Measurements from ENCODE around the gene SMTN. TPM values are rescaled to one million over a fixed set of nuclear protein-coding genes. Genes with fewer than 3 reads are reported as not detected.

The SMTN gene
- total RNA-seq, 2 experiments from 2014 or later, result 2.9 TPM

DNA sequence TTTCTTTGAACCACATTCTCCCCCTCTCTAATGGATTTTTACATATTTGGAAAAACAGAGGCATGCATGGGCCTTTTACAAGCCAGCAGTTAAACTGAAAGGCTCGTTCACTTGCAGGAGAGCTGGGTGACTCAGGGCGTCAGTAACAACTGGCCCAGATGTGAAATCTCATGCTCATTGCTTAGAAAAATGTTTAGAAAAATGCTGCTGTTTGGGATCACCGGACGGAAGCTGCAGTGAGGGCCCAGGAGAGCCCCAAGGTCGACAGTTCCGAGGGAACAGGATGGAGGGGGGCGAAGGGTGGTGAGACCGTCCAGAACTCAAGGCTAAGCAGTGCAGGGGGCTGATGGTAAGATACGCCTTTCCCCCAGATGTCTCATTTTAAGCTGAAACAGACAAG is 41.7 kb upstream of the SMTN start:
- intact Hi-C loops (cut with DNase I, micrococcal nuclease), result no loop called here
- Histone ChIP-seq H3K27me3 (ENCODE audit: control insufficient read depth in 1 of 2, insufficient read depth in 2 of 2, low read length in 2 of 2) (peaks cover 0 to 3% of the 10 kb centered on the region in 2 experiments), H3K9me3 (ENCODE audit: control insufficient read depth in 1 of 2, insufficient read depth in 1 of 2, low read length in 2 of 2) (no peaks in the 10 kb centered on the region), H3K36me3 (ENCODE audit: insufficient read depth, low read length) (no peaks in the 10 kb centered on the region), H3K4me1 (ENCODE audit: insufficient read depth, low read length) (no peaks in the 10 kb centered on the region), H3K4me3 (ENCODE audit: low read length) (no peak overlapping the region), H3K27ac (ENCODE audit: low read depth in 1 of 2, low read length in 2 of 2) (no peak overlapping the region)
- CTCF ChIA-PET, result no interaction called here
- H3K9me3 Mint-ChIP-seq, result no peaks in the 10 kb centered on the region
- no peaks in the 10 kb centered on the region for H3K4me1 Mint-ChIP-seq (ENCODE audit: low read depth)
- no peak for DNase-seq
- H3K27ac Mint-ChIP-seq, result no peak overlapping the region
- TF ChIP-seq, protein P1, sequence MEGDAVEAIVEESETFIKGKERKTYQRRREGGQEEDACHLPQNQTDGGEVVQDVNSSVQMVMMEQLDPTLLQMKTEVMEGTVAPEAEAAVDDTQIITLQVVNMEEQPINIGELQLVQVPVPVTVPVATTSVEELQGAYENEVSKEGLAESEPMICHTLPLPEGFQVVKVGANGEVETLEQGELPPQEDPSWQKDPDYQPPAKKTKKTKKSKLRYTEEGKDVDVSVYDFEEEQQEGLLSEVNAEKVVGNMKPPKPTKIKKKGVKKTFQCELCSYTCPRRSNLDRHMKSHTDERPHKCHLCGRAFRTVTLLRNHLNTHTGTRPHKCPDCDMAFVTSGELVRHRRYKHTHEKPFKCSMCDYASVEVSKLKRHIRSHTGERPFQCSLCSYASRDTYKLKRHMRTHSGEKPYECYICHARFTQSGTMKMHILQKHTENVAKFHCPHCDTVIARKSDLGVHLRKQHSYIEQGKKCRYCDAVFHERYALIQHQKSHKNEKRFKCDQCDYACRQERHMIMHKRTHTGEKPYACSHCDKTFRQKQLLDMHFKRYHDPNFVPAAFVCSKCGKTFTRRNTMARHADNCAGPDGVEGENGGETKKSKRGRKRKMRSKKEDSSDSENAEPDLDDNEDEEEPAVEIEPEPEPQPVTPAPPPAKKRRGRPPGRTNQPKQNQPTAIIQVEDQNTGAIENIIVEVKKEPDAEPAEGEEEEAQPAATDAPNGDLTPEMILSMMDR (IDR thresholded peaks at IDR 0.05), result no peak
- H3K36me3 Mint-ChIP-seq (ENCODE audit: low read depth), result no peaks in the 10 kb centered on the region
- POLR2A ChIA-PET, result no interaction called here
- peaks cover 5% of the 10 kb centered on the region for H3K27me3 Mint-ChIP-seq
- H3K4me3 Mint-ChIP-seq, result no peak overlapping the region
- ATAC-seq (ENCODE audit: poor library complexity), result no peak

DNA sequence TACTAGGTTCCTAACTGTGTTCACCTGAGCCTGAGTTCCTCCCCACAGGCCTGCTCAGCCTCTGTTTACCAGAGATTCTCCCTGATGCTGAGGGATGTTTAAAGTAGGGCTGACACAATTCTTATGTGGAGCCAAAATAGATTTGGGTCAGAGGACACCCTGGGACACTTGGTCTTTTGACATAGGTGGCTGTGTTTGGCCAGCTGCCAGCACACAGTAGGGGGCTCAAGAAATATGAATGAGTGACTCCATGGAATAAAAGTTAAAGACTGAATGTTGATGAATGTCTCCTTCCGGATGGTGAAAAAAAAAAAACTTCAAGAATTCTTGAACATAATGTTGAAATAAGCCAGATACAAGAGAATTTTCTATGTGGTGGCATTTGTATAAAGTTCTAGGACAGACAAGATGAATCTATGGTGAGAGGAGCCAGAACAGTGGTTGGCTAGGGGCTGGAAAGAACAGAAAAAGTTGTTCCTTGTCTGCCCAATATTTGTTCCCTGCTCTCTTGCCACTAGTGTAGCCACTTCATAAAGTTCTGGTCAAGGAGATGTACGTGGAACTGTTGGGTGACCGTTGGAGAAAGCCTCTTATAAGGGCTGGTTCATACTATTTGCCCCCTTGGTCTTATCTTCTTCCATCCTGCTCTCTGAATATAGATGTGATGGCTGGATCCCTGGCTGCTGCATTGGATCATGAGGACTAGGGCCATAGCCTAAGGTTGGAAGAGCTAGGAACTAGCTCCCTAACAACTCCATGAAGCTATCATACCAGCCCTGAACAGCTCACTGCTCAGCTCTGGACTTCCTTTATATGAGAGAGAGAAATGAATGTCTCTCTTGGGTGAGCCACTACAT is 40.3 kb upstream of the SMTN start:
- Mint-ChIP-seq H3K27ac (no peak overlapping the region), H3K4me3 (no peak overlapping the region), H3K36me3 (ENCODE audit: low read depth) (no peaks in the 10 kb centered on the region), H3K27me3 (peaks cover 5% of the 10 kb centered on the region), H3K9me3 (no peaks in the 10 kb centered on the region), H3K4me1 (ENCODE audit: low read depth) (no peaks in the 10 kb centered on the region)
- CTCF ChIA-PET, result no interaction called here
- no peak overlapping the region for H3K4me3 ChIP-seq (ENCODE audit: low read length)
- no peak overlapping the region for H3K27ac ChIP-seq (ENCODE audit: low read depth in 1 of 2, low read length in 2 of 2)
- no peaks in the 10 kb centered on the region for H3K36me3 ChIP-seq (ENCODE audit: insufficient read depth, low read length)
- POLR2A ChIA-PET, result no interaction called here
- intact Hi-C loops (cut with DNase I, micrococcal nuclease), result no loop called here
- H3K27me3 ChIP-seq (ENCODE audit: control insufficient read depth in 1 of 2, insufficient read depth in 2 of 2, low read length in 2 of 2), result peaks cover 0 to 3% of the 10 kb centered on the region in 2 experiments
- H3K4me1 ChIP-seq (ENCODE audit: insufficient read depth, low read length), result no peaks in the 10 kb centered on the region
- ATAC-seq (ENCODE audit: poor library complexity), result no peak
- H3K9me3 ChIP-seq (ENCODE audit: control insufficient read depth in 1 of 2, insufficient read depth in 1 of 2, low read length in 2 of 2), result no peaks in the 10 kb centered on the region
- TF ChIP-seq, protein P1 (IDR thresholded peaks at IDR 0.05), result no peak
- DNase-seq, result no peak

DNA sequence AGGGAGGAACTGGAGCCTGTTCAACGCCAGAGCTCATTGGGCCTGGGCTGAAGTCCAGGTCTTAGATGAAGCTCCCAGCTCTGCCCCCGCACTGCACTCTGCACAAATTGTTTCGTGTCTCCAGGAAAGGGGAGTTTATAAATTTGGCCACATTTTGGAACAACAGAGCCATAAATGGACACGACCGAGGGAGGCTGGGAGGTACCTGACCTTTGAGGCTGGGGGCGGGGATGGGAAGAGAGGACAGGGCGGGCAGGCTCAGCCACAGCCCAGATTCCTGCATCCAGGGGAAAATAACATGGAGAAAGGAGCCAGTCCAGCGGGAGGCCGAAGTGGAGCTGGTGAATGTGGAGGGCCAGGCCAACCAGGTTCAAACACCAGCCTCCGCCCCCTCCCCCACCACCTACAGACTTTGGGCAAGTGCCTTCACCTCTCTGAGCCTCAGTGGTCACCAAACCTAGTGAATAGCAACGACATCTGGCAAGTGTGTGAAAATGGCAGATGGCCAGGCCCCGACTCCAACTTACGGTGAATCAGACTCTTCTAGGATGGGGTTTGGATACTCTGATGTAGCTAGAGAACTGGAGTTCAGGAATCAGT is 36.8 kb upstream of the SMTN start:
- Histone ChIP-seq H3K36me3 (ENCODE audit: insufficient read depth, low read length) (no peaks in the 10 kb centered on the region), H3K9me3 (ENCODE audit: control insufficient read depth in 1 of 2, insufficient read depth in 1 of 2, low read length in 2 of 2) (no peaks in the 10 kb centered on the region), H3K27me3 (ENCODE audit: control insufficient read depth in 1 of 2, insufficient read depth in 2 of 2, low read length in 2 of 2) (no peaks in the 10 kb centered on the region), H3K4me3 (ENCODE audit: low read length) (no peak overlapping the region), H3K27ac (ENCODE audit: low read depth in 1 of 2, low read length in 2 of 2) (no peak overlapping the region), H3K4me1 (ENCODE audit: insufficient read depth, low read length) (no peaks in the 10 kb centered on the region)
- CTCF ChIA-PET, result no interaction called here
- Mint-ChIP-seq H3K9me3 (no peaks in the 10 kb centered on the region), H3K4me1 (ENCODE audit: low read depth) (no peaks in the 10 kb centered on the region), H3K36me3 (ENCODE audit: low read depth) (no peaks in the 10 kb centered on the region), H3K4me3 (no peak overlapping the region), H3K27me3 (peaks cover 5% of the 10 kb centered on the region), H3K27ac (no peak overlapping the region)
- POLR2A ChIA-PET, result interaction anchor here (0.9 kb wide), 1 partner anchor 68 kb away, joined by 3 read pairs; no protein-coding TSS in a partner anchor
- ATAC-seq (ENCODE audit: poor library complexity) (no peak), DNase-seq (no peak)
- intact Hi-C loops (cut with DNase I, micrococcal nuclease), result no loop called here
- TF ChIP-seq, protein P1 (IDR thresholded peaks at IDR 0.05), result no peak
